K562 (cell line): ENCODE results near the gene CSF3. TPM values are rescaled to one million over a fixed set of nuclear protein-coding genes. Genes with fewer than 3 reads are reported as not detected.

ENCODE experiments used
- ATF7 ChIP-seq: fragments of 450-650 bp; IDR thresholded peaks from 2 replicates; pipeline ENCODE4 v1.7.1; 2014; ENCODE audit warnings: mild to moderate bottlenecking, moderate library complexity
- CBX2 ChIP-seq: fragments of 200-600 bp; sonication (generic); IDR thresholded peaks from one replicate; pipeline ENCODE4 v1.6.1; 2012; ENCODE audit warnings: mild to moderate bottlenecking, low read length, inconsistent platforms; ENCODE audit not compliant: insufficient read depth, poor library complexity, severe bottlenecking
- E2F6 ChIP-seq, 2 experiments: IDR thresholded peaks; 2 replicates each; pipeline ENCODE4 v1.6.1; 2011; ENCODE audit warnings: borderline replicate concordance in 1 of 2, control low read depth in 1 of 2, low read depth in 1 of 2, low read length in 1 of 2, mild to moderate bottlenecking in 1 of 2, mixed read lengths in 1 of 2, moderate library complexity in 1 of 2; ENCODE audit not compliant: insufficient read depth in 1 of 2, insufficient read length in 1 of 2, poor library complexity in 1 of 2, severe bottlenecking in 1 of 2; ENCODE audit errors: extremely low read depth in 1 of 2
- EP400 ChIP-seq: fragments of 450-650 bp; IDR thresholded peaks from 2 replicates; pipeline ENCODE4 v1.6.1; 2017; ENCODE audit warnings: antibody characterized with exemption, mild to moderate bottlenecking, moderate library complexity
- MNT ChIP-seq, 2 experiments: fragments of 450-650 bp; conservative IDR thresholded peaks; 2 replicates each; pipeline ENCODE4 v1.6.1; 2017; ENCODE audit warnings: mild to moderate bottlenecking in 2 of 2, moderate library complexity in 2 of 2
- POLR2A ChIP-seq: fragments of 450-650 bp; conservative IDR thresholded peaks from 2 replicates; pipeline ENCODE4 v1.6.1; 2016
- RBBP5 ChIP-seq: fragments of 200-600 bp; sonication (generic); IDR thresholded peaks from 2 replicates; pipeline ENCODE4 v1.6.1; 2012; ENCODE audit warnings: borderline replicate concordance, mild to moderate bottlenecking, low read length, control low read depth, inconsistent platforms; ENCODE audit not compliant: insufficient read depth, poor library complexity, severe bottlenecking
- SMAD4 ChIP-seq: fragments of 250-450 bp; sonication (Bioruptor Pico); conservative IDR thresholded peaks from 2 replicates; pipeline ENCODE4 v1.8.0; 2021; ENCODE audit warnings: inconsistent platforms, mild to moderate bottlenecking, moderate library complexity
- ZBTB40 ChIP-seq, 2 experiments: fragments of 450-650 bp in 1 of 2; sonication (generic) in 1 of 2; formaldehyde crosslinking in 1 of 2; IDR thresholded peaks; 2 replicates each; pipeline versions ENCODE4 v1.7.1 to v1.9.0; 2016 to 2022; ENCODE audit warnings: inconsistent platforms in 1 of 2, mild to moderate bottlenecking in 1 of 2, missing genetic modification reagents in 1 of 2
- ZBTB7A ChIP-seq: IDR thresholded peaks from 2 replicates; pipeline ENCODE4 v1.6.1; 2011; ENCODE audit warnings: low read depth, mild to moderate bottlenecking, low read length, moderate library complexity, borderline replicate concordance; ENCODE audit not compliant: control insufficient read depth
- ZFX ChIP-seq: sonication (generic); formaldehyde crosslinking; IDR thresholded peaks from 2 replicates; pipeline ENCODE4 v1.8.0; 2022; ENCODE audit warnings: mild to moderate bottlenecking, missing genetic modification reagents, moderate library complexity
- polyA plus RNA-seq, 8 experiments: library from polyadenylated mRNA; depleted of rRNA in 4 of 8; stranded (reverse) in 5 of 8; unstranded in 3 of 8; fragments of >200 nt; fragmentation: Nextera tagmentation in 2 of 8; fragmentation: Illumina TruSeq in 1 of 8; extraction: Ambion mirVana in 2 of 8; extraction: Trizol in 1 of 8; gene quantifications; 2 replicates each; pipeline versions ENCODE4 v1.2.1 to v1.2.3, GENCODE V29; 2011 to 2014; ENCODE audit warnings: inconsistent platforms in 1 of 8, missing spikeins in 1 of 8
- total RNA-seq, 7 experiments: library from RNA; depleted of rRNA in 6 of 7; stranded (reverse); fragments of >200 nt in 6 of 7; fragmentation: Illumina TruSeq in 2 of 7; extraction: Trizol in 2 of 7; gene quantifications; 2 replicates each; pipeline versions ENCODE4 v1.2.1 to v1.2.3, GENCODE V29; 2011 to 2021; ENCODE audit warnings: low replicate concordance in 1 of 7

Gene CSF3
- total and polyA plus RNA-seq, 9 of the 15 experiments (the other 6 are each of a cell fraction or from before 2014, with no cell fraction given): 0.19 TPM; not detected in 8

- TF ChIP-seq ZBTB40 (IDR thresholded peaks at IDR 0.05) (peak; percentile 46), ZBTB40 (CRISPR knock-in tag; IDR thresholded peaks at IDR 0.05) (no peak), POLR2A (peak; percentile 42; the same call in 1 of the 2 replicates), EP400 (peak; percentile 16; the same call in 1 of the 2 replicates), E2F6 (IDR thresholded peaks at IDR 0.05; ENCODE audit: borderline replicate concordance in 1 of 2, extremely low read depth in 1 of 2, insufficient read depth in 1 of 2, insufficient read length in 1 of 2, low read depth in 1 of 2, low read length in 1 of 2, poor library complexity in 1 of 2, severe bottlenecking in 1 of 2) (peak in 1 of 2 experiments; percentile 9), SMAD4 (CRISPR knock-in tag) (0 out of 2 replicates have a peak, but pooled peaks have one; percentile 58), MNT (conservative IDR thresholded peaks at IDR 0.05) (peak in 1 of 2 experiments; percentile 43; a peak in 3 of 4 replicates), ATF7 (peak; percentile 47; the same call in 1 of the 2 replicates), ZBTB7A (peak; percentile 65; the same call in 1 of the 2 replicates), RBBP5 (peak; percentile 42), ZFX (CRISPR knock-in tag) (peak; percentile 57), CBX2 (no peak)
Observed at GRCh38 chr17:40063187-40063771, 48.0 kb downstream of the CSF3 start (continued).
